ENCODE data around the gene LSP1. TPM values are rescaled to one million over a fixed set of nuclear protein-coding genes. Genes with fewer than 3 reads are reported as not detected.

LSP1 gene
- total and polyA plus RNA-seq, 2 of the 13 experiments (the other 11 are each of a cell fraction or from before 2014, with no cell fraction given) = 0.59 to 1.00 TPM

DNA sequence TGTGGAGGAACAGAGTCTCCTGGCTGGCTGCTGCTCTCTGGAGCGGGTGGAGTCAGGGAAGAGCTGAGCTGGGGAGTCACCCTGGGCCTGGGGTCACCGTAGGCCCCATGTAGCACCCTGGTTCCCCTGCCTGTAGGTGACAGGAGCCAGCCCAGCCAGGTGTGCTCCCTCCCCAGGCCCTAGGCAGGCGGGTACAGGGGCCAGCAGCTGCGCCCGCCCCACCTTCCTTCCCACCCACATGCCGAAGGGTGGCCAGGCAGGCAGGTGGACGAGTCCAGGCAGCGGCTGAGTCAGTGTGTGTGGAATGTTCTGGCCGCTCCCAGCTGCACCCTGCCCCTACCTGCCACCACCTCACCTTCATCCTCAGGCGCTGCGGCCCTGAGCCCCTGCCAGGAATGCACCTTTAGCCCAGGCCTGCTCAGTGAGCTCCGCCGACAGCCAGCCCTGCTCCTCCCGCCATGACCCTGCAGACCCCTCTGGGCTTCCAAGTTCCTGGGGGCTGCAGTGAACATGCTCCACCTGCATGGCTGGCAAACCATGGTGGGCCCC, 18.7 kb upstream of the LSP1 start (continued):
- peak; percentile 97 for TF ChIP-seq HES4 (CRISPR knock-in tag; IDR thresholded peaks at IDR 0.05; ENCODE audit: borderline replicate concordance)
- TF ChIP-seq NFKB2 (CRISPR knock-in tag; IDR thresholded peaks at IDR 0.05; ENCODE audit: borderline replicate concordance) = 0 out of 2 replicates have a peak, but pooled peaks have one; percentile 64
- peak; percentile 68 for TF ChIP-seq ELF3 (CRISPR knock-in tag; IDR thresholded peaks at IDR 0.05)
- no peak for TF ChIP-seq ZNF761 (CRISPR knock-in tag; conservative IDR thresholded peaks at IDR 0.05)
- peak; percentile 64 for TF ChIP-seq ATF3 (CRISPR knock-in tag; IDR thresholded peaks at IDR 0.05)
- peak; percentile 55 for TF ChIP-seq RARA (CRISPR knock-in tag; IDR thresholded peaks at IDR 0.05)
- TF ChIP-seq EEA1 (CRISPR knock-in tag; IDR thresholded peaks at IDR 0.05; ENCODE audit: borderline replicate concordance) = peak; percentile 49; the same call in 1 of the 2 replicates
- TF ChIP-seq CBX2 (IDR thresholded peaks at IDR 0.05; ENCODE audit: low read depth, low read length) = no peak
- no peak; the same call in 1 of the 2 replicates for TF ChIP-seq CBX2 (CRISPR knock-in tag; IDR thresholded peaks at IDR 0.05; ENCODE audit: low read depth)
- no peak for TF ChIP-seq SKI (IDR thresholded peaks at IDR 0.05; ENCODE audit: partially characterized antibody)
- TF ChIP-seq, protein P1, sequence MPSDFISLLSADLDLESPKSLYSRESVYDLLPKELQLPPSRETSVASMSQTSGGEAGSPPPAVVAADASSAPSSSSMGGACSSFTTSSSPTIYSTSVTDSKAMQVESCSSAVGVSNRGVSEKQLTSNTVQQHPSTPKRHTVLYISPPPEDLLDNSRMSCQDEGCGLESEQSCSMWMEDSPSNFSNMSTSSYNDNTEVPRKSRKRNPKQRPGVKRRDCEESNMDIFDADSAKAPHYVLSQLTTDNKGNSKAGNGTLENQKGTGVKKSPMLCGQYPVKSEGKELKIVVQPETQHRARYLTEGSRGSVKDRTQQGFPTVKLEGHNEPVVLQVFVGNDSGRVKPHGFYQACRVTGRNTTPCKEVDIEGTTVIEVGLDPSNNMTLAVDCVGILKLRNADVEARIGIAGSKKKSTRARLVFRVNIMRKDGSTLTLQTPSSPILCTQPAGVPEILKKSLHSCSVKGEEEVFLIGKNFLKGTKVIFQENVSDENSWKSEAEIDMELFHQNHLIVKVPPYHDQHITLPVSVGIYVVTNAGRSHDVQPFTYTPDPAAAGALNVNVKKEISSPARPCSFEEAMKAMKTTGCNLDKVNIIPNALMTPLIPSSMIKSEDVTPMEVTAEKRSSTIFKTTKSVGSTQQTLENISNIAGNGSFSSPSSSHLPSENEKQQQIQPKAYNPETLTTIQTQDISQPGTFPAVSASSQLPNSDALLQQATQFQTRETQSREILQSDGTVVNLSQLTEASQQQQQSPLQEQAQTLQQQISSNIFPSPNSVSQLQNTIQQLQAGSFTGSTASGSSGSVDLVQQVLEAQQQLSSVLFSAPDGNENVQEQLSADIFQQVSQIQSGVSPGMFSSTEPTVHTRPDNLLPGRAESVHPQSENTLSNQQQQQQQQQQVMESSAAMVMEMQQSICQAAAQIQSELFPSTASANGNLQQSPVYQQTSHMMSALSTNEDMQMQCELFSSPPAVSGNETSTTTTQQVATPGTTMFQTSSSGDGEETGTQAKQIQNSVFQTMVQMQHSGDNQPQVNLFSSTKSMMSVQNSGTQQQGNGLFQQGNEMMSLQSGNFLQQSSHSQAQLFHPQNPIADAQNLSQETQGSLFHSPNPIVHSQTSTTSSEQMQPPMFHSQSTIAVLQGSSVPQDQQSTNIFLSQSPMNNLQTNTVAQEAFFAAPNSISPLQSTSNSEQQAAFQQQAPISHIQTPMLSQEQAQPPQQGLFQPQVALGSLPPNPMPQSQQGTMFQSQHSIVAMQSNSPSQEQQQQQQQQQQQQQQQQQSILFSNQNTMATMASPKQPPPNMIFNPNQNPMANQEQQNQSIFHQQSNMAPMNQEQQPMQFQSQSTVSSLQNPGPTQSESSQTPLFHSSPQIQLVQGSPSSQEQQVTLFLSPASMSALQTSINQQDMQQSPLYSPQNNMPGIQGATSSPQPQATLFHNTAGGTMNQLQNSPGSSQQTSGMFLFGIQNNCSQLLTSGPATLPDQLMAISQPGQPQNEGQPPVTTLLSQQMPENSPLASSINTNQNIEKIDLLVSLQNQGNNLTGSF (CRISPR knock-in tag; IDR thresholded peaks at IDR 0.05) = peak; percentile 24; the same call in 1 of the 2 replicates
- no peak for TF ChIP-seq CCAR2 (optimal IDR thresholded peaks at IDR 0.05; ENCODE audit: low read depth, low read length)
- TF ChIP-seq KDM2A (CRISPR knock-in tag; IDR thresholded peaks at IDR 0.05; ENCODE audit: borderline replicate concordance, low read depth) = 0 out of 2 replicates have a peak, but pooled peaks have one; percentile 23
- no peak for TF ChIP-seq STAG1 (CRISPR knock-in tag; IDR thresholded peaks at IDR 0.05)
- 0 out of 2 replicates have a peak, but pooled peaks have one; percentile 11 for TF ChIP-seq ZC3H13 (CRISPR knock-in tag; IDR thresholded peaks at IDR 0.05)
- no peak for TF ChIP-seq ATF1 (CRISPR knock-in tag; IDR thresholded peaks at IDR 0.05)
- 0 out of 2 replicates have a peak, but pooled peaks have one; percentile 43 for TF ChIP-seq ZNF589 (CRISPR knock-in tag; conservative IDR thresholded peaks at IDR 0.05)
- no peak for TF ChIP-seq ZNF281 (CRISPR knock-in tag; IDR thresholded peaks at IDR 0.05; ENCODE audit: borderline replicate concordance)
- TF ChIP-seq NR2F6 (IDR thresholded peaks at IDR 0.05) = no peak
- TF ChIP-seq NR2F6 (CRISPR knock-in tag; IDR thresholded peaks at IDR 0.05) = peak; percentile 34; the same call in 1 of the 2 replicates
- peak; percentile 34 for TF ChIP-seq UBTF (CRISPR knock-in tag; IDR thresholded peaks at IDR 0.05)

Measured in HepG2 (cell line).